ENCODE measurements around the gene CCDC71.

Gene CCDC71

DNA sequence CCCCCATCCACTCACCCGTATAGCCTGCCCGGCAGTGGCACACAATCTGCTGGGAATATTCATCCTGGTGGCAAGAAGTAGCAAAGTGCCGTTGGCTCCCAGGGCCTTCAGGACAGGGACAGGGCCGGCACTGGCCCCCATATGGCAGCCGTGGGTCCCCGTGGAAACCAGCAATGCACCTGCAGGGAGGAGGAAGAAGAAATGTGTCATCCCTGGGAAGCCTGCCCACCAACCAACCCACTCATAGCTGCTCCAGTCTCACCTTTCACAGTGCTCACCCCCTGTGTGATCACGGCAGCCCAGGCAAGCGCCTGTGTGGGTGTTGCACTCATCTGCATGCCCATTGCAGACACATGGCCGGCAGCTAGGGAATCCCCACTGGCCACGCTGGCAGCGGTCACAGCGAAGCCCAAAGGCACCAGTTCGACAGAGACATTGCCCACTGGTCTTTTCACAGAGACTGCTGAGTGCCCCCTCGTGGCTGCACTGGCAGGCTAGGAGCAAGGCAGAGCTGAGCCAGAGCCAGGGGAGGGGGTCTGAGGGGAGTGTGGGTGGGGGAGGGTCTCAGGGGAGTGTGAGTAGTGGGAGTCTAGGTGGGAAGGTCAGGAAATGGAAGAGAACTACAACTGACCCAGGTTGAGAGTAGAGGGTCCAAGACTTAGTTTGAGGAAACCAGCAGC, 41.0 kb downstream of the CCDC71 start:
- DNase-seq = no peak

DNA sequence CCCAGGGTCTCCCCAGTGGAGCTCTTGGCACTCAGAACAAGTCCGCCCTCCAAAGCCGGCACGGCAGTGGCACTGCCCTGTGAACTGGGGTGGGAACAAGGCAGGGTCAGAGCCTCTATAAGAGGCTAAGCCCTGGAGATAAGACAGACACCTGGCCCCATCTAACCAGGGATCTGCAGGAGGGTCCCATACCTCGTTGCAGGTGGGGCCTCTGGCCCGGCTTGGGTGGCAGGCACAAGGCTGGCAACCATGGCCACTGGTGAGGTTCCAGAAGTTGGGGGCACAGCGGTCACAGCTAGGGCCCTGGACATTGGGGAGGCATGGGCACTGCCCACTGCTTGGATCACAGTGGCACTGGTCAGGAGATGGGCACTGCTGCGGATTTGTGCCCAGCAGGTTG, 41.9 kb downstream of the CCDC71 start:
- DNase-seq = no peak

DNA sequence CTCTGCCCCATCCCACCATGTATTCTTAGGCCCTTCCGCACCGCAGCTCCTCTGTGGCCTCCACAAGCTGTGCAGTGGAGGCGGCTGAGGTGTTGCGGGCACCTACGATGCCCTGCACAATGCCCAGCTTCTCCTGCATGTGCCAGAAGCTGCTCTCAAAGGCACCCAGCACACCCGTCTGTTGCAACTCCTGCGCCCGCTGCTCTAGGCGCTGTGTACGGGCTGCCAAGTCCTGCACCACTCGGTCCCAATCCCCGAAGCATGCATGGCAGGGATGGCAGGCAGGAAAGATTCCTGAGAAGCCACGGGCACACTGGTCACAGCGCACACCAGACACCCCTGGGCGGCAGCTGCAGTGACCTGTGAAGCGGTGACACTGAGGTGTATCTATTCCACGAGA, 42.4 kb downstream of the CCDC71 start:
- no peak for DNase-seq

DNA sequence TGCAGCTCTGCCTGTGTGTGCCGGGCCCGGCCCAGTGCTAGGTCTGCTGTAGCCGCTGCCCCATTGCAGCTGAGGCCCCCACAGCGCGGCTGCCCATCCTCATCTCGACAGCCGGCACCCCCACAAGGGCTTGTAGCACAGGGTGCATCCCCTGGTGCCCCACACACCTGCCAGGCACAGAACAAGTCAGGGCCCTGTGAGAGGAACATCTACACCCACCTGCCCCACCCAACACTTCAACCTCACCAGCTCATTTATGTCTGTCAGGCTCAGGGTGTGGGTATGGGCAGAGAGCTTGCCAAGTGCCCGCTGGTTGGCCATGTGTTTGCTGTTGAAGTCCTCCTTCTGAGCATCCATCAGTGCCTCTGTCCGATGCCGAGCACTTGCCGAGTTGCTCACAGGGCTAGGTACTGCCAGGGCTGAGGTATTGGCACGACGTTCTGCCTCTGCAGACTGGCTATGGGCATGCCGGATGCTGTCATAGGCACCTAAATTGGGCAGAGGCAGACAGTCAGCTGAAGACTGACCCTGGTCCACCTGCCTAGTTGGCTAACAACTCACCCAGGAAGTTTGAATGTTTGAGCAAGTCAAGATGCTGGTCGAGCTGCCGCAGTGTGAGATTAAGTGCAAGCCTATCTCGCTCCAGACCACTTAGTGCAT, 43.1 kb downstream of the CCDC71 start:
- DNase-seq = no peak

DNA sequence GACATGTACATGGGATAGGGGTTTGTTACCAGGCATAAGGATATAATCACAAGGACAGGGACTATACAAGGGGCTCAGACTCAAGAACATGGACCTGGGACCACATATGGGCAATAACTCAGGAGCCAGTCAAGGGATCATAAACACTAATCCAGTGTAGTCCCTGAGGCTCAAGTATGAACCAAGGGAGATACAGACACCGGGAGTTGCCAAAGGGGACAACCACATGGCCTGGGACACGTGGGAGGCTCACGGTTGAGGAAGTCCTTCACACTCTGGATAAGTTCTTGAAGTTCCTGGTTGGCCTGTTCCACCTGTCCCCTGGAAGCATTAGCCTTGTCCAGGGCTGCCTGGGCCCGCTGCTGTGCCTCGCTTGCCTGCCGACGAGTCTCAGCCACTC, 43.7 kb downstream of the CCDC71 start:
- DNase-seq = no peak

DNA sequence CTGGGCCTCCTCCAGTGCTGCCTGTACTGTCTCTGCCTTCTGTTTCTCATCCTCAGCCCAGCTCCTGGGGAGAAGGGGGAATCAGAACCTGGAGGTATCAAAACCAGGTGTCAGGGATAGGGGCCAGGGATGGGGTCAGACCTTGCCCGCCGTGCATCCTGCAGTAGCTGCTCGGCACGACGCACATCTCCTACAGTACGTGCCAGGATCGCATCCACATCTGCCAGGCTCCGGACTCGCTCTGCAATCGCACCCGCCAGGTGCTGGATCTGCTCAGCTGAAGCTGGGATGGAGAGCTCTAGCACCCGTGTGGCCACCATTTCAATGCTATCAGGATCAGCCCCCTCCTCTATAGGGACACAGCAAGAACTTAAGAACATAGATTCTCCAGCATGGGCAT, 44.1 kb downstream of the CCDC71 start:
- DNase-seq = no peak

DNA sequence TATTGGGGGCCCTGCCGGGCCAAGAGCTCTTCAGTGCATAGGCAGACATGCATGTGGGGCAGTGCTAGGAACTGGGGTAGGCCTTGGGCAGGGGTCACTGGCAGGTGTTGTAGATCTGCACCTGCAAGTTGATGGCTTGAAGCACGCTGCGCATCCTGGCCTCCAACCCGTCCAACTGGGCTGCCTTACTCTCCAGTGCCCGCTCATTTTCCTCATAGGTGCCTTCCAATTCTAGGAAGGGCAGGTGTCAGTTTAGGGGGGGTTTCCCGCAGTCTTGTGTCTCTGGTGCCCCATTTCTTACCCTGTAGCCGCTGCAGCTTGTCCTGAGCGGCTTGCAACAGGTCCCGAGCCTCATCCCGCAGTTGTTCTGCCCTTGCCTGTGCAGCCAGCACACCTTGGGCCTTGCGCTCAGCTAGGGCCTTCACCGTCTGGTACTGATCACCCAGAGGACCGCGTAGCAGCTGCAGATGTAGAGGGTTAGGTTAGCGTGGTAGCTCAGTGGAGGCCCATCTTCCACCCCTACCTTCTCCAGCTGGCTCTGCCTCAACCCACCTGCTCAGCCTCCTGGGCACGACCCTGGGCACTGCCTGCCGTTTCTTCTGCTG, 44.9 kb downstream of the CCDC71 start:
- no peak for DNase-seq

DNA sequence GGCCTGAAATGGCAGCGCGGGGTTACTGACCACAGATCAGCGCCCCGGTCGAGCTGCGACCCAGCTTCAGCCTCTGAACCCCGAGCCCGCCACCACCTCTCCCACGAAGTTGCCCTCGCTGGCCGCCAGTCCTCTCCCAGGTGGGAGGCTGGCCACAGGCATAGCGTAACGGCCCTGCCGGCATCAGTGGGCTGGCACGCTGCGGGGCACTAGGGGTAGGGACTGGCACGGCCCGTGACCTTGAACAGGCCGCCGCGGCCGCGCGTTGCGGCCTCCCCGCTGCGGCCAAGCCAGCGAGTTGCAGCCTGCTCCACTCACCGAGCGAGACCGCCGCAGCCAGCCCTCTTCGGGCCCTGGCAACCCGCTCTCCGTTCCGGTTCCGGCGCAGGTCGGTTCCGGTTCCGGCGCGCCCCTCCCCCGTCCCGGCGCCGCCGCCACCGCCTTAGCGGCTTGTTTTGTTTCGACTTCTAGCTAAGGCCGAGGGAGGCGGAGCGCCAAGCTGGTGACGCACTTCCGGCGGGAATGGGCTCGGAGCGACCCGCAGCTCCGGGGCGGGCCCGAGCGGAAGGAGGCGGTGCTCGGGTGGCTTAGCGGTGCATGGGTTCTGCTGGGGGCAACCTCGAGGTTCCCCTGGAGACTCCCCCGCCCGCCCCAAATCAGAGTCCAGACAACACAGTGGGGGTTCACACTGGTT, 45.5 kb downstream of the CCDC71 start, which contains the start of gene USP19:
USP19 (minus strand) TSS at position 386 of the 694 bp plus-strand sequence. CDS start 1,678 bp downstream, outside the sequence.
- DNase-seq = peak; percentile 55

DNA sequence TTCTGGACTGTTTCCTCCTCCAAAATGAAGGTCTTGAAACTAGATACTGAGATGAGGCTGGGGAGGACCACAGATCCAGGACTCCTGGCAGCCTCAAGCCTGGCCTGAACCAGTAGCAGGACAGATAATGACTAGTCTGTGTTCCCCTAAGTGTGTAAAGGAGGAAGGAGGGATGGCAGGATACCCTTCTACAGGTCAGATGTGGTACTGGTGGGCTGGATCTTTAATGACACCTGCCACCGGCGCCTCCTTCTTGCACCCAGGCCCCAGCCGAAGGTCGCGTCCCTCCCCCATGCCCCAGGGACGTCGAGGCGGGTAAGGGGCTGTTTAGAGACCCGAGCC, 46.1 kb downstream of the CCDC71 start:
- DNase-seq = no peak

DNA sequence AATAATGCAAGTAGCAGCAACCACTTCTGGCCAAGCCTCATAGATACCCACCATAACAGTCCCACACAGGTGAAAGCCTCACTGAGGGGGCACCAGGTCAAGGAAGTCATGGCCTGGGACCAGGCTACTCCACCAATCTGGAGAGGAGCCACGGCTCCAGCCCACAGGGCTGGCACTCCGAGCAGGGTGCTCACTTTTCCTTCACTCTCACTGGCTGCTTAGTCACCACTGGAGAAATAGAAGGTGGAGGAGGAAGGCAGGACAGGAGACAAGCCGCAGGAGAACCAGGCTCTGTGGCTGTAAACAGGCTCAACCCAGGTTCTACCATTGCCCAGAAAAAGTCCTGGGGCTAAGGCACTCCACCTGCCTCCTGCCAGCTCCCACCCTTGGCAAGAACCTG, 46.7 kb downstream of the CCDC71 start:
- no peak for DNase-seq

DNA sequence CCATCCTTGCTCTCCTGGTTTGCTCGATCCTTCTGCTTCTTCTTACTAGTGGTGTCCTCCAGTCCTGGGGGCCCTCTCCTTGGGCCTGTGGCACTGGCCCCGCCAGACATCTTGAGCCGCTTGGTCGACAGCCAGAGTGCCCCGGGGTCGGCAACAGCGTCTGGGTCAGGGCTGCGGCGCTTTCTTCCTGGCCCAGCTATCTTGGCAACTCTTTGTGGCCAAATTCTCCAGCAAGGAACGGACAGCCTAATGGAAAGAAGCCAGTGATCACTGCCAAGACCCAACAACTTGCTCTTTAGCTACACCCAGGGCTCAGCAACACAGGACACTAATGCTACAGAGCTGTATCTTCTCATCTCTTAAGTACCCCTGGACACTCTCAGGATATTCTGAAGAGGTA, 47.1 kb downstream of the CCDC71 start:
- DNase-seq = no peak

Data from NCI-H2029 treated with DMSO at 0.1 percent for 48 hours (cell line).